K562 (cell line): ENCODE results near the gene UBE2QL1. TPM values are rescaled to one million over a fixed set of nuclear protein-coding genes. Genes with fewer than 3 reads are reported as not detected.

Experiments
- CSDE1 ChIP-seq, 2 experiments: fragments of 450-650 bp; IDR thresholded peaks; 2 replicates each; pipeline ENCODE4 v1.6.1; 2016; ENCODE audit warnings: mild to moderate bottlenecking in 1 of 2
- DDX20 ChIP-seq: fragments of 450-650 bp; IDR thresholded peaks from 2 replicates; pipeline ENCODE4 v1.6.1; 2016; ENCODE audit warnings: missing genetic modification characterization, low read depth, mild to moderate bottlenecking, missing compliant biosample characterization, moderate library complexity
- HDAC3 ChIP-seq: fragments of 450-650 bp; IDR thresholded peaks from 2 replicates; pipeline ENCODE4 v1.6.1; 2018; ENCODE audit warnings: borderline replicate concordance, mild to moderate bottlenecking, moderate library complexity; ENCODE audit not compliant: partially characterized antibody
- KLF1 ChIP-seq: fragments of 450-650 bp; IDR thresholded peaks from 2 replicates; pipeline ENCODE4 v1.6.1; 2016; ENCODE audit warnings: missing genetic modification characterization, missing compliant biosample characterization
- LCOR ChIP-seq: sonication (generic); formaldehyde crosslinking; IDR thresholded peaks from 2 replicates; pipeline ENCODE4 v1.8.0; 2022; ENCODE audit warnings: mild to moderate bottlenecking, missing genetic modification reagents
- MCM2 ChIP-seq: fragments of 450-650 bp; IDR thresholded peaks from 2 replicates; pipeline ENCODE4 v1.6.1; 2017; ENCODE audit warnings: low read depth, mild to moderate bottlenecking
- NFATC3 ChIP-seq: fragments of 450-650 bp; IDR thresholded peaks from 2 replicates; pipeline ENCODE4 v1.6.1; 2017; ENCODE audit warnings: mild to moderate bottlenecking
- RB1 ChIP-seq: fragments of 450-650 bp; IDR thresholded peaks from 2 replicates; pipeline ENCODE4 v1.6.1; 2017; ENCODE audit warnings: low read depth, mild to moderate bottlenecking
- SLC30A9 ChIP-seq: fragments of 250-450 bp; sonication (Bioruptor Pico); IDR thresholded peaks from 2 replicates; pipeline ENCODE4 v1.8.0; 2022; ENCODE audit warnings: mild to moderate bottlenecking, moderate library complexity
- SMARCA5 ChIP-seq: fragments of 450-650 bp; IDR thresholded peaks from 2 replicates; pipeline ENCODE4 v1.6.1; 2016
- SRSF3 ChIP-seq: fragments of 200-400 bp; formaldehyde crosslinking; IDR thresholded peaks from 2 replicates; pipeline ENCODE4 v1.6.1; 2016; ENCODE audit warnings: mild to moderate bottlenecking, low read length, moderate library complexity; ENCODE audit not compliant: insufficient read depth
- STAG1 ChIP-seq: sonication (generic); formaldehyde crosslinking; IDR thresholded peaks from 2 replicates; pipeline ENCODE4 v1.5.0; 2020; ENCODE audit warnings: missing genetic modification reagents, borderline replicate concordance
- TCFL5 ChIP-seq: fragments of 250-450 bp; sonication (Bioruptor Pico); conservative IDR thresholded peaks from 2 replicates; pipeline ENCODE4 v1.6.1; 2021; ENCODE audit warnings: mild to moderate bottlenecking, moderate library complexity, matching md5 sums
- ZNF24 ChIP-seq: fragments of 450-650 bp; IDR thresholded peaks from 2 replicates; pipeline ENCODE4 v1.6.1; 2016
- polyA plus RNA-seq, 8 experiments: library from polyadenylated mRNA; depleted of rRNA in 4 of 8; stranded (reverse) in 5 of 8; unstranded in 3 of 8; fragments of >200 nt; fragmentation: Nextera tagmentation in 2 of 8; fragmentation: Illumina TruSeq in 1 of 8; extraction: Ambion mirVana in 2 of 8; extraction: Trizol in 1 of 8; gene quantifications; 2 replicates each; pipeline versions ENCODE4 v1.2.1 to v1.2.3, GENCODE V29; 2011 to 2014; ENCODE audit warnings: inconsistent platforms in 1 of 8, missing spikeins in 1 of 8
- total RNA-seq, 7 experiments: library from RNA; depleted of rRNA in 6 of 7; stranded (reverse); fragments of >200 nt in 6 of 7; fragmentation: Illumina TruSeq in 2 of 7; extraction: Trizol in 2 of 7; gene quantifications; 2 replicates each; pipeline versions ENCODE4 v1.2.1 to v1.2.3, GENCODE V29; 2011 to 2021; ENCODE audit warnings: low replicate concordance in 1 of 7
- TF ChIP-seq, protein P1 (sequence below): fragments of 450-650 bp; conservative IDR thresholded peaks from 2 replicates; pipeline ENCODE4 v1.6.1; 2016; ENCODE audit warnings: missing genetic modification characterization, low read depth, mild to moderate bottlenecking, missing compliant biosample characterization, moderate library complexity
- TF ChIP-seq, protein P2 (sequence below): fragments of 250-450 bp; sonication (Bioruptor Pico); IDR thresholded peaks from 2 replicates; pipeline ENCODE4 v1.8.0; 2021; ENCODE audit warnings: moderate library complexity, mild to moderate bottlenecking, inconsistent platforms
- TF ChIP-seq, protein P3 (sequence below): fragments of 450-650 bp; IDR thresholded peaks from 2 replicates; pipeline ENCODE4 v1.6.1; 2016; ENCODE audit warnings: missing biosample characterization, missing genetic modification characterization
- TF ChIP-seq, protein P4 (sequence below): fragments of 250-450 bp; sonication (Bioruptor Pico); IDR thresholded peaks from 2 replicates; pipeline ENCODE4 v1.5.1; 2021; ENCODE audit warnings: mild to moderate bottlenecking
- TF ChIP-seq, protein P5 (sequence below), 3 experiments: IDR thresholded peaks in 2 of 3; conservative IDR thresholded peaks in 1 of 3; 2 replicates each; pipeline ENCODE4 v1.5.1; 2011 to 2012; ENCODE audit warnings: low read length in 3 of 3, mild to moderate bottlenecking in 3 of 3, control low read depth in 2 of 3, improper control_type of control experiment in 1 of 3, inconsistent platforms in 1 of 3, low read depth in 1 of 3, mixed read lengths in 1 of 3, moderate library complexity in 1 of 3; ENCODE audit not compliant: insufficient read depth in 2 of 3
- TF ChIP-seq, protein P6 (sequence below): fragments of 250-450 bp; sonication (Bioruptor Pico); IDR thresholded peaks from 2 replicates; pipeline ENCODE4 v1.4.0; 2020

UBE2QL1 gene
- total and polyA plus RNA-seq, 9 of the 15 experiments (the other 6 are each of a cell fraction or from before 2014, with no cell fraction given) = not detected

DNA sequence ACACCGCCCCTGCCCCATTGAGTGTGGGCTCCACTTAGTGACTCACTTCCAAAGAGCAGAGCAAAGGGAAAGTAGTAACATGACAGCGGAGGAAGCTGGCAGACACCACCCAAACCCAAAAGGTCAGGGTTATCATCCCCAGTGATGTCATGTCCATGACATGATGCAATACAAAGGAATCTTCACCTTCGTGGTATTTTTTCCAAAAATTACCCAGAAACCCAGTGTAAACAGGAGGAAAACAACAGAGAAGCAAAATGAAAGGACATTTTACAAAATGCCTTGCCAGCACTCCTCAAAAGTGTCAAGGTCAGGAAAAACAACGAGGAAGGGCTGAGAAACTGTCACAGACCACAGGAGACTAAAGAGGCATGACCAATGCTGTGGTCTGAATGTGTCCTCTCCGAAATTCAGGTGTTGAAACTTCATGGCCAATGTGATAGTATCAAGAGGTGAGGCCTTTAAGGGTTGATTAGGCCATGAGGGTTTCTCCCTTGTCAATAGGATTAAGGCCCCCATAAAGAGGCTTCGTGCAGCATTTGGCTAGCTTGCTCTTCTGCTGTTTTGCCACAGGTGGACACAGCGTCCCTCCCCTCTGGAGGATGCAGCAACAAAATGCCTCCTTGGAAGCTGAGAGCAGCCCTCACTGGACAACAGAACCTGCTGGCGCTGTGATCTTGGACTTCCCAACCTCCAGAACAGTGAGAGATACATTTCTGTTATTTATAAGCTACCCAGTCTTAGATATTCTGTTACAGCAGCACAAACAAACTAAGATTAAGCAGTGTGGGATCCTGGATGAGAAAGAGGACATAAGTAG is 39.8 kb upstream of the UBE2QL1 start (continued):
- TF ChIP-seq, protein P1, sequence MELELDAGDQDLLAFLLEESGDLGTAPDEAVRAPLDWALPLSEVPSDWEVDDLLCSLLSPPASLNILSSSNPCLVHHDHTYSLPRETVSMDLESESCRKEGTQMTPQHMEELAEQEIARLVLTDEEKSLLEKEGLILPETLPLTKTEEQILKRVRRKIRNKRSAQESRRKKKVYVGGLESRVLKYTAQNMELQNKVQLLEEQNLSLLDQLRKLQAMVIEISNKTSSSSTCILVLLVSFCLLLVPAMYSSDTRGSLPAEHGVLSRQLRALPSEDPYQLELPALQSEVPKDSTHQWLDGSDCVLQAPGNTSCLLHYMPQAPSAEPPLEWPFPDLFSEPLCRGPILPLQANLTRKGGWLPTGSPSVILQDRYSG = no peak
- TF ChIP-seq, protein P2, sequence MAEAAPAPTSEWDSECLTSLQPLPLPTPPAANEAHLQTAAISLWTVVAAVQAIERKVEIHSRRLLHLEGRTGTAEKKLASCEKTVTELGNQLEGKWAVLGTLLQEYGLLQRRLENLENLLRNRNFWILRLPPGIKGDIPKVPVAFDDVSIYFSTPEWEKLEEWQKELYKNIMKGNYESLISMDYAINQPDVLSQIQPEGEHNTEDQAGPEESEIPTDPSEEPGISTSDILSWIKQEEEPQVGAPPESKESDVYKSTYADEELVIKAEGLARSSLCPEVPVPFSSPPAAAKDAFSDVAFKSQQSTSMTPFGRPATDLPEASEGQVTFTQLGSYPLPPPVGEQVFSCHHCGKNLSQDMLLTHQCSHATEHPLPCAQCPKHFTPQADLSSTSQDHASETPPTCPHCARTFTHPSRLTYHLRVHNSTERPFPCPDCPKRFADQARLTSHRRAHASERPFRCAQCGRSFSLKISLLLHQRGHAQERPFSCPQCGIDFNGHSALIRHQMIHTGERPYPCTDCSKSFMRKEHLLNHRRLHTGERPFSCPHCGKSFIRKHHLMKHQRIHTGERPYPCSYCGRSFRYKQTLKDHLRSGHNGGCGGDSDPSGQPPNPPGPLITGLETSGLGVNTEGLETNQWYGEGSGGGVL (CRISPR knock-in tag) = no peak
- no peak for TF ChIP-seq TCFL5 (CRISPR knock-in tag)
- no peak for TF ChIP-seq NFATC3
- TF ChIP-seq, protein P3, sequence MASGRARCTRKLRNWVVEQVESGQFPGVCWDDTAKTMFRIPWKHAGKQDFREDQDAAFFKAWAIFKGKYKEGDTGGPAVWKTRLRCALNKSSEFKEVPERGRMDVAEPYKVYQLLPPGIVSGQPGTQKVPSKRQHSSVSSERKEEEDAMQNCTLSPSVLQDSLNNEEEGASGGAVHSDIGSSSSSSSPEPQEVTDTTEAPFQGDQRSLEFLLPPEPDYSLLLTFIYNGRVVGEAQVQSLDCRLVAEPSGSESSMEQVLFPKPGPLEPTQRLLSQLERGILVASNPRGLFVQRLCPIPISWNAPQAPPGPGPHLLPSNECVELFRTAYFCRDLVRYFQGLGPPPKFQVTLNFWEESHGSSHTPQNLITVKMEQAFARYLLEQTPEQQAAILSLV (tag) = peak; percentile 76
- TF ChIP-seq, protein P4, sequence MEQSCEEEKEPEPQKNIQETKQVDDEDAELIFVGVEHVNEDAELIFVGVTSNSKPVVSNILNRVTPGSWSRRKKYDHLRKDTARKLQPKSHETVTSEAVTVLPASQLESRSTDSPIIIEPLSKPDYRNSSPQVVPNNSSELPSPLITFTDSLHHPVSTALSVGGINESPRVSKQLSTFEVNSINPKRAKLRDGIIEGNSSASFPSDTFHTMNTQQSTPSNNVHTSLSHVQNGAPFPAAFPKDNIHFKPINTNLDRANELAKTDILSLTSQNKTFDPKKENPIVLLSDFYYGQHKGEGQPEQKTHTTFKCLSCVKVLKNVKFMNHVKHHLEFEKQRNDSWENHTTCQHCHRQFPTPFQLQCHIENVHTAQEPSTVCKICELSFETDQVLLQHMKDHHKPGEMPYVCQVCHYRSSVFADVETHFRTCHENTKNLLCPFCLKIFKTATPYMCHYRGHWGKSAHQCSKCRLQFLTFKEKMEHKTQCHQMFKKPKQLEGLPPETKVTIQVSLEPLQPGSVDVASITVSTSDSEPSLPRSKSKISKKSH (CRISPR knock-in tag) = no peak
- peak; percentile 54 for TF ChIP-seq HDAC3
- peak; percentile 84 for TF ChIP-seq LCOR (CRISPR knock-in tag)
- no peak for TF ChIP-seq CSDE1 (IDR thresholded peaks at IDR 0.05)
- no peak for TF ChIP-seq ZNF24
- no peak for TF ChIP-seq SLC30A9 (CRISPR knock-in tag)
- TF ChIP-seq STAG1 (CRISPR knock-in tag) = no peak
- TF ChIP-seq, protein P5, sequence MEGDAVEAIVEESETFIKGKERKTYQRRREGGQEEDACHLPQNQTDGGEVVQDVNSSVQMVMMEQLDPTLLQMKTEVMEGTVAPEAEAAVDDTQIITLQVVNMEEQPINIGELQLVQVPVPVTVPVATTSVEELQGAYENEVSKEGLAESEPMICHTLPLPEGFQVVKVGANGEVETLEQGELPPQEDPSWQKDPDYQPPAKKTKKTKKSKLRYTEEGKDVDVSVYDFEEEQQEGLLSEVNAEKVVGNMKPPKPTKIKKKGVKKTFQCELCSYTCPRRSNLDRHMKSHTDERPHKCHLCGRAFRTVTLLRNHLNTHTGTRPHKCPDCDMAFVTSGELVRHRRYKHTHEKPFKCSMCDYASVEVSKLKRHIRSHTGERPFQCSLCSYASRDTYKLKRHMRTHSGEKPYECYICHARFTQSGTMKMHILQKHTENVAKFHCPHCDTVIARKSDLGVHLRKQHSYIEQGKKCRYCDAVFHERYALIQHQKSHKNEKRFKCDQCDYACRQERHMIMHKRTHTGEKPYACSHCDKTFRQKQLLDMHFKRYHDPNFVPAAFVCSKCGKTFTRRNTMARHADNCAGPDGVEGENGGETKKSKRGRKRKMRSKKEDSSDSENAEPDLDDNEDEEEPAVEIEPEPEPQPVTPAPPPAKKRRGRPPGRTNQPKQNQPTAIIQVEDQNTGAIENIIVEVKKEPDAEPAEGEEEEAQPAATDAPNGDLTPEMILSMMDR (IDR thresholded peaks at IDR 0.05 in 2 of 3, conservative IDR thresholded peaks at IDR 0.05 in 1 of 3; ENCODE audit: insufficient read depth in 2 of 3, low read depth in 1 of 3, low read length in 3 of 3) = no peak
- TF ChIP-seq, protein P6, sequence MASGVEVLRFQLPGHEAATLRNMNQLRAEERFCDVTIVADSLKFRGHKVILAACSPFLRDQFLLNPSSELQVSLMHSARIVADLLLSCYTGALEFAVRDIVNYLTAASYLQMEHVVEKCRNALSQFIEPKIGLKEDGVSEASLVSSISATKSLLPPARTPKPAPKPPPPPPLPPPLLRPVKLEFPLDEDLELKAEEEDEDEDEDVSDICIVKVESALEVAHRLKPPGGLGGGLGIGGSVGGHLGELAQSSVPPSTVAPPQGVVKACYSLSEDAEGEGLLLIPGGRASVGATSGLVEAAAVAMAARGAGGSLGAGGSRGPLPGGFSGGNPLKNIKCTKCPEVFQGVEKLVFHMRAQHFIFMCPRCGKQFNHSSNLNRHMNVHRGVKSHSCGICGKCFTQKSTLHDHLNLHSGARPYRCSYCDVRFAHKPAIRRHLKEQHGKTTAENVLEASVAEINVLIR (CRISPR knock-in tag) = peak; percentile 65
- no peak for TF ChIP-seq MCM2
- TF ChIP-seq DDX20 (tag) = peak; percentile 59; the same call in 1 of the 2 replicates
- no peak for TF ChIP-seq SRSF3
- TF ChIP-seq RB1 = no peak
- no peak for TF ChIP-seq SMARCA5
- no peak for TF ChIP-seq KLF1 (tag)
